ENCODE measurements around the gene MICOS13. TPM values are rescaled to one million over a fixed set of nuclear protein-coding genes. Genes with fewer than 3 reads are reported as not detected.
"Not testable (repeated sequence)": the region's sequence is repeated elsewhere in the genome, so short reads cannot be mapped to it uniquely, and the experiment has no call there.

MICOS13 gene
- total and polyA plus RNA-seq, 12 donors = 122 to 658 (median 139) TPM

DNA sequence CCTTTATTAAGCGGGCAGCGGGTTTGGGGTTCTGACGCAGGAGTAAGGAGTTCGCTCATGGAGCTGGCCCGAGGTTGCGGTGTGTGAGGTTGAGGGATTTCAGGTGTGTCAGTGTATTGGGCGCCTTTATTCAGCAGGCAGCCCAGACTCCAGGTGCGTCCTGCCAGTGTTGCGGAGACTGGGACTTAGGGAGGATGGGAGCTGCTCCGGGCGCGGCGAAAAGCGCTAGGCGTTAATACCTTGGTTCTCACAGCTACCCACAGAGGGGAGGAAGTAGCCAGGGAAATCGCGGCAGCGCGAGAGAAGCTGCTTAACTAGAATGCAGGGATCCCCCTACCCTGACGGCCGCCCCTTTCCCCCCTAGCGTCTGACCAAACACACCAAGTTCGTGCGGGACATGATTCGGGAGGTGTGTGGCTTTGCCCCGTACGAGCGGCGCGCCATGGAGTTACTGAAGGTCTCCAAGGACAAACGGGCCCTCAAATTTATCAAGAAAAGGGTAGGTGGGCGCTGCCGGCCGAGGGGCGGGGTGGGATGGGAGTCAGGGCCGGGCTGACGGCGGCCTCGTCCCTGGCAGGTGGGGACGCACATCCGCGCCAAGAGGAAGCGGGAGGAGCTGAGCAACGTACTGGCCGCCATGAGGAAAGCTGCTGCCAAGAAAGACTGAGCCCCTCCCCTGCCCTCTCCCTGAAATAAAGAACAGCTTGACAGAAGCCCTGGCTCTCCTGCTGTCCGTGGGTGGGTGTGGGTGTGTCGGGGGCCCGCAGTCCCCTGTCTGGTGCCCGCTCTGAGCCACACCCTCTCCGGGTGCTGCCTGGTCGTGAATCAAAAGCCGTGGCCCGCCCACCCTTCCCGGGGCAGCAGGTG is 10.9 kb upstream of the MICOS13 start:
- 6 to 7% methylated on average over 54 of the region's 54 CpGs for WGBS, 2 donors
- Histone ChIP-seq H3K4me1 (peaks cover 7 to 46% (median 35%) of the 10 kb centered on the region in 9 donors), H3K27ac (peak overlapping the region; percentile 60 to 97 (median 88)), H3K9me3 (no peaks in the 10 kb centered on the region), H3K4me3 (peak overlapping the region; percentile 64 to 98 (median 80)), H3K27me3 (no peaks in the 10 kb centered on the region), H3K36me3 (peaks cover 7 to 50% (median 43%) of the 10 kb centered on the region in 9 donors)
- DNase-seq = peak; percentile 70 to 81
- ATAC-seq = peak; percentile 4 to 62 (median 42)
- intact Hi-C loops (cut with DNase I) = loop anchor here in 3 of 10 donors (2.0 kb wide), 2 partner anchors 24 to 30 kb away; partner anchors contain the start of genes CATSPERD (in 2 of the 3) and LONP1 (in 2 of the 3)
- TF ChIP-seq, protein P1, sequence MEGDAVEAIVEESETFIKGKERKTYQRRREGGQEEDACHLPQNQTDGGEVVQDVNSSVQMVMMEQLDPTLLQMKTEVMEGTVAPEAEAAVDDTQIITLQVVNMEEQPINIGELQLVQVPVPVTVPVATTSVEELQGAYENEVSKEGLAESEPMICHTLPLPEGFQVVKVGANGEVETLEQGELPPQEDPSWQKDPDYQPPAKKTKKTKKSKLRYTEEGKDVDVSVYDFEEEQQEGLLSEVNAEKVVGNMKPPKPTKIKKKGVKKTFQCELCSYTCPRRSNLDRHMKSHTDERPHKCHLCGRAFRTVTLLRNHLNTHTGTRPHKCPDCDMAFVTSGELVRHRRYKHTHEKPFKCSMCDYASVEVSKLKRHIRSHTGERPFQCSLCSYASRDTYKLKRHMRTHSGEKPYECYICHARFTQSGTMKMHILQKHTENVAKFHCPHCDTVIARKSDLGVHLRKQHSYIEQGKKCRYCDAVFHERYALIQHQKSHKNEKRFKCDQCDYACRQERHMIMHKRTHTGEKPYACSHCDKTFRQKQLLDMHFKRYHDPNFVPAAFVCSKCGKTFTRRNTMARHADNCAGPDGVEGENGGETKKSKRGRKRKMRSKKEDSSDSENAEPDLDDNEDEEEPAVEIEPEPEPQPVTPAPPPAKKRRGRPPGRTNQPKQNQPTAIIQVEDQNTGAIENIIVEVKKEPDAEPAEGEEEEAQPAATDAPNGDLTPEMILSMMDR (IDR thresholded peaks at IDR 0.05) = no peak

DNA sequence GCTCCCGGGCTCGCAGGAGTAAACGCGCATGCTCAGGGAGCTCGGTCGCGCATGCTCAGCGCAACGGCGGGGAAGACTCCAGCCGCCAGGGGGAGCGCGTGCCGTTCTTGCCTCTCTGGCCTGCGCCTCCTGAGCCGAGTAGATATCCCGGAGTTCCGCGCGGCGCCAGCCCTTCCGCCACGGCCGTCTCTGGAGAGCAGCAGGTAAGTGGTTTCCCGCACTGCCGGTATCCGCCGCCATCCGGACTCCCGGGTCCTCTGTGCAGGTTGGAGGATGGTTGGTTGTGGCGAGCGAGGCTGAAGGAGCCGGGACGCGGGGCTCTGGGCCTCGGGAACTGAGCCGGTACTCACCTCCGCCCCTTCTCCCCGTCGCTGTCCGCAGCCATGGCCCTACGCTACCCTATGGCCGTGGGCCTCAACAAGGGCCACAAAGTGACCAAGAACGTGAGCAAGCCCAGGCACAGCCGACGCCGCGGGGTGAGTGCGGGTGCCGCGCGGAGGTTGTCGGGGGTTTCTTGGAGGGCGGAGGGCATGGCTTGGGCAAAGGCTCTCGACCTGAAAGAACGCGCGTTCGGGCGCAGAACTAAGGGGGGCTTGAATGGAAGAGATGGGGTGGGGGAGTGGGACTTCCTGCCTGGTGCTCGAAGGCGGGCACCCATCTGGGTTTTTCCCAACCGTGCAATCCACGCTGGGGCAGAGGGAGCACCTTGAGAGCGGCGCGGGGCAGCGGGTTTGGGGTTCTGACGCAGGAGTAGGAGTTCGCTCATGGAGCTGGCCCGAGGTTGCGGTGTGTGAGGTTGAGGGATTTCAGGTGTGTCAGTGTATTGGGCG is 10.0 kb upstream of the MICOS13 start, which contains the start of gene RPL36:
Gene RPL36, plus strand, starts transcription at position 171 of the 830 bp plus-strand sequence. Its CDS starts 213 bp downstream, at position 384.
- TF ChIP-seq, protein P1 (IDR thresholded peaks at IDR 0.05) = peak; percentile 93 to 99 (median 98)
- ATAC-seq (peak; percentile 66 to 89 (median 82)), DNase-seq (peak; percentile 97 to 99)
- no peaks in the 10 kb centered on the region for H3K9me3 ChIP-seq
- H3K36me3 ChIP-seq = peaks cover 6 to 42% (median 35%) of the 10 kb centered on the region in 9 donors
- intact Hi-C loops (cut with DNase I) = loop anchor here in 3 of 10 donors (2.0 kb wide), 2 partner anchors 24 to 30 kb away; partner anchors contain the start of genes CATSPERD (in 2 of the 3) and LONP1 (in 2 of the 3)
- no peaks in the 10 kb centered on the region for H3K27me3 ChIP-seq
- peak within 1 kb of the TSS; percentile 60 to 97 (median 88) for H3K27ac ChIP-seq
- H3K4me1 ChIP-seq = peaks cover 7 to 47% (median 35%) of the 10 kb centered on the region in 9 donors
- H3K4me3 ChIP-seq = peak within 1 kb of the TSS; percentile 64 to 98 (median 80)
- WGBS, 2 donors = 1% methylated on average over 73 of the region's 73 CpGs

DNA sequence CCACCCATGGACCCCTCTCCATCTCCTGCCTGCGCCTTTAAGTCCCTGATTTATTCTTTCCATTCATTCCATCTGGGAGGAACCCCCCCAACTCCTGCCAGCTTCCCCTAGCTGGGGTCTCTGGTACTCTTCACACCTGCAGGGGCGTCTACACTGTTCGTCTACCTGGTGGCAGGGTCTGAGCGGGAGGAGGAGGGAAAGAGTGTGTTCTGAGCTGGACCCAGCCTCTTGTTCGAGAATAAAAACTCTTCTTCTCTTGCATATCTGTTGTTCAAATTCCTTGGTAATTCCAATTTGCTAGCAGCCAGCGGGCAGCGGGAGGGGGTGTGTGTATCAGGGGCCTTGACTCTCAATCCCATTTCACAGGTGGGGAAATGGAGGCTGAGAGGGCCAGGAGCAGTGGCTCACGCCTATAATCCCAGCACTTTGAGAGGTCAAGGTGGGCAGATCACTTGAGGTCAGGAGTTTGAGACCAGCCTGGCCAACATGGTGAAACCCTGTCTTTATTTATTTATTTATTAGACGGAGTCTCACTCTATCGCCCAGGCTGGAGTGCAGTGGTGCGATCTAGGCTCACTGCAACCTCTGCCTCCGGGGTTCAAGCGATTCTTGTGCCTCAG is 8.1 kb upstream of the MICOS13 start:
- H3K4me3 ChIP-seq; ATAC-seq; H3K9me3 ChIP-seq; H3K27me3 ChIP-seq; DNase-seq; intact Hi-C loops (cut with DNase I); H3K27ac ChIP-seq: not testable (repeated sequence)
- Histone ChIP-seq H3K4me1 (peaks cover 7 to 45% (median 34%) of the 10 kb centered on the region in 9 donors), H3K36me3 (peaks cover 0 to 22% (median 16%) of the 10 kb centered on the region in 9 donors)
- 94 to 97% methylated on average over 13 of the region's 13 CpGs for WGBS, 2 donors

DNA sequence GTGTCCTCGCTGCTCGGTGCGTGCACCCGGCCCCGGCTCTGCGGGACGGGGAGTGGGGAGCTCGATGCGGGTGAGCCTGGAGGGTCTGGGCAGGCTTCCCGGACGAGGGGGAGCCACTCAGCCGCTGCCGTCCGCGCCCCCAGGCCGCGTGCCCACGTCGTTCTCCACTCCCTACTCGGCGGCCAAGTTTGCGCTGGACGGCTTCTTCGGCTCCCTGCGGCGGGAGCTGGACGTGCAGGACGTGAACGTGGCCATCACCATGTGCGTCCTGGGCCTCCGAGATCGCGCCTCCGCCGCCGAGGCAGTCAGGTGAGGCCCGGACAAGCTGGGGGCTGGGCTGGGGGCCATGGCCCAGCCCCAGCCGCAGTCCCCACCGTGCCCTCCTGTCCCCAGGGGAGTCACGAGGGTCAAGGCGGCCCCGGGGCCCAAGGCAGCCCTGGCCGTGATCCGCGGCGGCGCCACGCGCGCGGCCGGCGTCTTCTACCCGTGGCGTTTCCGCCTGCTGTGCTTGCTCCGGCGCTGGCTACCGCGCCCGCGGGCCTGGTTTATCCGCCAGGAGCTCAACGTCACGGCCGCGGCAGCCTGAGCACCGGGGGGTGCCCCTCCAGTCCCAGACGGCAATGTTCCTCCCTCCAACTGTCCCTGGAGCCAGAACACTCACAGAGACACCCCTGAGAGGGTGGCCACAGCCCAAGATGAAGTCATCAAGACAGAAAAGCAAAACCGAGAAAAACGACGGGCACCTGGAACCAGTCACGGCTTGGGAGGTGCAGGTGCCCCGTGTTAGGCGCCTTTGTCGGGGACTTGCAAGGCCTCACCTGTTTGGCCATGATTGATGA is 7.3 kb upstream of the MICOS13 start:
- ATAC-seq = no peak
- peaks cover 0 to 14% (median 9%) of the 10 kb centered on the region in 9 donors for H3K36me3 ChIP-seq
- intact Hi-C loops (cut with DNase I) = no loop called here
- peak in 1 of 2 donors; percentile 19 for DNase-seq
- WGBS, 2 donors = 43 to 51% methylated on average over 69 to 76 of the region's 76 CpGs
- peak overlapping the region in 7 of 10 donors; percentile 64 to 85 (median 80) for H3K27ac ChIP-seq
- no peaks in the 10 kb centered on the region for H3K27me3 ChIP-seq
- H3K4me1 ChIP-seq = peaks cover 7 to 38% (median 29%) of the 10 kb centered on the region in 9 donors
- peak overlapping the region; percentile 30 to 81 (median 63) for H3K4me3 ChIP-seq
- no peaks in the 10 kb centered on the region for H3K9me3 ChIP-seq
- TF ChIP-seq, protein P1 (IDR thresholded peaks at IDR 0.05) = peak in 2 of 9 donors; percentile 6 to 14
